Uterus (tissue), 4 donors: ENCODE results near the gene NAV2. TPM values are rescaled to one million over a fixed set of nuclear protein-coding genes. Genes with fewer than 3 reads are reported as not detected.

ENCODE experiments used
- DNase-seq, 2 donors: peaks; one replicate each; pipeline ENCODE4 v3.0.0-alpha.2; 2019 to 2020
- H3K27ac ChIP-seq, 2 donors: fragments of 200-600 bp; sonication (generic); 1 replicate in 1 of 2; 2 replicates in 1 of 2; pipeline ENCODE4 v1.5.1; 2016 to 2018
- H3K27me3 ChIP-seq, 2 donors: fragments of 200-600 bp; sonication (generic); one replicate each; pipeline ENCODE4 v1.5.1; 2018 to 2019; ENCODE audit warnings: control low read depth in 1 of 2
- H3K36me3 ChIP-seq, 2 donors: fragments of 200-600 bp; sonication (generic); one replicate each; pipeline ENCODE4 v1.5.1; 2019; ENCODE audit warnings: control low read depth in 1 of 2
- H3K4me1 ChIP-seq, 2 donors: fragments of 200-600 bp; sonication (generic); one replicate each; pipeline ENCODE4 v1.5.1; 2018 to 2019; ENCODE audit warnings: control low read depth in 1 of 2
- H3K4me3 ChIP-seq, 2 donors: fragments of 200-600 bp; sonication (generic); 1 replicate in 1 of 2; 2 replicates in 1 of 2; pipeline ENCODE4 v1.5.1; 2018 to 2019; ENCODE audit warnings: mild to moderate bottlenecking in 1 of 2
- H3K9me3 ChIP-seq, 2 donors: fragments of 200-600 bp; sonication (generic); one replicate each; pipeline ENCODE4 v1.5.1; 2019; ENCODE audit warnings: control low read depth in 1 of 2
- CTCF ChIP-seq, 4 experiments: fragments of 200-600 bp in 2 of 4; fragments of 450-650 bp in 2 of 4; sonication (generic) in 2 of 4; IDR thresholded peaks; one replicate each; pipeline ENCODE4 v1.5.1; 2016 to 2019; ENCODE audit warnings: antibody characterized with exemption in 4 of 4, mild to moderate bottlenecking in 2 of 4, moderate library complexity in 1 of 4
- POLR2A ChIP-seq, 2 donors: fragments of 450-650 bp; IDR thresholded peaks; one replicate each; pipeline ENCODE4 v1.6.1; 2016; ENCODE audit warnings: antibody characterized with exemption in 2 of 2, mild to moderate bottlenecking in 1 of 2, moderate library complexity in 1 of 2
- intact Hi-C: fragments of 100-400 bp; cut with DNase I; formaldehyde crosslinking; loops from one replicate; pipeline ENCODE4 v1.15.1; 2023; ENCODE audit warnings: low total_unique reads
- total RNA-seq, 4 donors: library from RNA; depleted of rRNA in 3 of 4; stranded (reverse); fragments of >200 nt in 3 of 4; gene quantifications; one replicate each; pipeline versions ENCODE4 v1.1.0 to v1.2.4, GENCODE V29; 2014 to 2023
- donor health status: DM: yes; HTN: yes; CAD: no.

NAV2 gene
- total RNA-seq, 4 donors from 2014 or later = 2.6 to 31.6 (median 5.7) TPM

GRCh38 chr11:19933801-19934488 is 221.3 kb downstream of the NAV2 start:
- no peaks in the 10 kb centered on the region for H3K36me3 ChIP-seq
- DNase-seq = no peak
- intact Hi-C loops = no loop called here
- H3K9me3 ChIP-seq = no peaks in the 10 kb centered on the region
- no peaks in the 10 kb centered on the region for H3K27me3 ChIP-seq
- H3K27ac ChIP-seq = no peak overlapping the region
- H3K4me3 ChIP-seq = no peak overlapping the region
- TF ChIP-seq CTCF (IDR thresholded peaks at IDR 0.05) (no peak), POLR2A (IDR thresholded peaks at IDR 0.05) (no peak)
- H3K4me1 ChIP-seq = no peaks in the 10 kb centered on the region

DNA sequence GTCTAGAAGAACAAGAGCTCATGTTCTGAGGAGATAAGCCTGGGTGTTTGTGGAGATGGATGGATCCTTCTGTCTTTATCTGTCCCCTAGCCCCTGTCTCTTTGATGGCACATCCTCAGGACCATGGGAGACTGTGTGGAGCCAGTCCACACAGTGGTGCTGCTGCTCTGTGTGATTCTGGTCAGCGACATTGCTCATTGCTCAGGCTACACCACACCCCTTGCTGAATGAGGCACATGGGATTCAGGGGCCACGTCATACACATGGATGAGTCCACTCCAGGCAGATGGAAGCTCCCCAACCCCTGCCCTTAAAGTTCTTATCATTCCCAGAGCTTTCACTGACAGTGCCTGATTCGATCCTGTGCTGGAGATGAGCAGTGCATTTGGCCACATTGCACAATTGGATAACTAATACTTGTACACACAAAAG is 222.2 kb downstream of the NAV2 start:
- intact Hi-C loops = no loop called here
- no peak for TF ChIP-seq CTCF (IDR thresholded peaks at IDR 0.05)
- no peak for TF ChIP-seq POLR2A (IDR thresholded peaks at IDR 0.05)
- H3K4me3 ChIP-seq = no peak overlapping the region
- H3K4me1 ChIP-seq = no peaks in the 10 kb centered on the region
- H3K9me3 ChIP-seq = no peaks in the 10 kb centered on the region
- no peak for DNase-seq
- H3K27me3 ChIP-seq = no peaks in the 10 kb centered on the region
- no peak overlapping the region for H3K27ac ChIP-seq
- H3K36me3 ChIP-seq = no peaks in the 10 kb centered on the region

GRCh38 chr11:19935507-19935906 is 222.9 kb downstream of the NAV2 start:
- H3K4me3 ChIP-seq = no peak overlapping the region
- no peak overlapping the region for H3K27ac ChIP-seq
- no peaks in the 10 kb centered on the region for H3K9me3 ChIP-seq
- intact Hi-C loops = no loop called here
- H3K4me1 ChIP-seq = no peaks in the 10 kb centered on the region
- no peaks in the 10 kb centered on the region for H3K36me3 ChIP-seq
- DNase-seq = no peak
- TF ChIP-seq CTCF (IDR thresholded peaks at IDR 0.05) = no peak
- H3K27me3 ChIP-seq = no peaks in the 10 kb centered on the region

DNA sequence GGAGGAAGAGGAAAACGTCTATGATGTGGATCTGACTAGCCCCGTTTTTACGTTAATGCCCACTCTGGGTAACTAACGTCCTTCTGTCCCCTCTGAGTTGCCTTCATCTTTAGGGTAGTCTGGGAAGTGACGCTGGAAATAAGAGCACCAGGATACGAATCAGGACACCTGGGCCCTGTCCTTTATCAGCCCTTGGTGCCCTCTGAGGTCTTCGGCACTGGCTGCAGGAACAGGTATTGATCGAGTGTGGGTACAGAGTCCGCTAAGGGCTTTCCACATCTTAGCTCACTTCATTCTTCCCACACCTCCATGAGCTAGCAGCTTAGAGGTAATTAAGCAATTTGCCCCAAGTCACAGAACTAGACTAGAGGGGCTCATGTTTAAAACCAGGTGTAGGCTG is 223.8 kb downstream of the NAV2 start:
- H3K4me1 ChIP-seq = no peaks in the 10 kb centered on the region
- DNase-seq = no peak
- no peaks in the 10 kb centered on the region for H3K36me3 ChIP-seq

More for the DNA sequence above, 223.8 kb downstream of the NAV2 start:
- H3K27me3 ChIP-seq = no peaks in the 10 kb centered on the region
- TF ChIP-seq CTCF (IDR thresholded peaks at IDR 0.05) (no peak), POLR2A (IDR thresholded peaks at IDR 0.05) (no peak)
- no peak overlapping the region for H3K4me3 ChIP-seq
- intact Hi-C loops = no loop called here
- H3K27ac ChIP-seq = no peak overlapping the region
- no peaks in the 10 kb centered on the region for H3K9me3 ChIP-seq
